Right lobe of liver (tissue), 4 donors: ENCODE data around the gene ACTBL2.

Experiments used
- POLR2A ChIP-seq: fragments of 450-650 bp; IDR thresholded peaks from one replicate; pipeline ENCODE4 v1.6.1; 2017; ENCODE audit warnings: antibody characterized with exemption, mild to moderate bottlenecking
- TF ChIP-seq, protein P1 (sequence below), 4 donors: fragments of 200-600 bp in 3 of 4; fragments of 450-650 bp in 1 of 4; IDR thresholded peaks; one replicate each; pipeline versions ENCODE4 v1.5.1 to v1.8.0; 2016 to 2022; ENCODE audit warnings: antibody characterized with exemption in 4 of 4, mild to moderate bottlenecking in 2 of 4
- donor health status: DM: no; HTN: no; CAD: no.
- donor health status: DM: no; HTN: no; CAD: no.
- donor health status: DM: no; HTN: yes; CAD: no.

DNA sequence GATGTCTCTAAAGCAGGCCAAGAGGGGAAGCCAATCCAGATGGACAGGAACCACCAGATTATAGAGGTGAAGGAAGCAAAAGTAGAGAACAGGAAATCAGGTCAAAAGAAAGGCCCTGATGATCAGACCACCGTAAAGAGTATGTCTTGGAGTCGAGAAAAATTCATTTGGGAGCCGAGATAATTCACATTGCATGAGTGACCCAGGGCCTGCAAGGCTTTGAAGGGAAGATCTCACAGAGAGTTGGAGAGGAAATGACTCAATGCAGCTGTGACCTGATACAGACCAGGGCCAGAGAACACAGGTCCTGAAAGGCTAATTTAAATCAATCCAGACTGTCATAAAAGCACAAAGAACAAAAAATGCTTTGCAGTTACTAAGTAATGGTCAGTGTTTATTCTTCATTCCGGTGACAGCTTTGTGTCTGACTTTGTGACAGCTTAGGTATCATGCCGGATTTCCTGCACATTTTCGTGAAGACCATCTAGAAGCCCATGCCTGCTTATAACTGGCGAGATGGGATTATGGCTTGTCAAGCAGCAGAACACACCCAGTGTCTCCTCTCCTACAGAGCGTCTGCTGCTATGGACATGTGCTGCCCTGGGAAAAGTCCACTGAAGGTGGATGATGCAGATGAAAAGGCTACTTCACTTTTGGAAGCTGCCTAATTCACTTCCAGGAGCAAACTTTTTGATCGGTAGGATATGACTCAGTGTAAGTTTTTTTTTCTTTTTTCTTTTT, 5.8 kb upstream of the ACTBL2 start:
- TF ChIP-seq, protein P1, sequence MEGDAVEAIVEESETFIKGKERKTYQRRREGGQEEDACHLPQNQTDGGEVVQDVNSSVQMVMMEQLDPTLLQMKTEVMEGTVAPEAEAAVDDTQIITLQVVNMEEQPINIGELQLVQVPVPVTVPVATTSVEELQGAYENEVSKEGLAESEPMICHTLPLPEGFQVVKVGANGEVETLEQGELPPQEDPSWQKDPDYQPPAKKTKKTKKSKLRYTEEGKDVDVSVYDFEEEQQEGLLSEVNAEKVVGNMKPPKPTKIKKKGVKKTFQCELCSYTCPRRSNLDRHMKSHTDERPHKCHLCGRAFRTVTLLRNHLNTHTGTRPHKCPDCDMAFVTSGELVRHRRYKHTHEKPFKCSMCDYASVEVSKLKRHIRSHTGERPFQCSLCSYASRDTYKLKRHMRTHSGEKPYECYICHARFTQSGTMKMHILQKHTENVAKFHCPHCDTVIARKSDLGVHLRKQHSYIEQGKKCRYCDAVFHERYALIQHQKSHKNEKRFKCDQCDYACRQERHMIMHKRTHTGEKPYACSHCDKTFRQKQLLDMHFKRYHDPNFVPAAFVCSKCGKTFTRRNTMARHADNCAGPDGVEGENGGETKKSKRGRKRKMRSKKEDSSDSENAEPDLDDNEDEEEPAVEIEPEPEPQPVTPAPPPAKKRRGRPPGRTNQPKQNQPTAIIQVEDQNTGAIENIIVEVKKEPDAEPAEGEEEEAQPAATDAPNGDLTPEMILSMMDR (IDR thresholded peaks at IDR 0.05) = no peak
- no peak for TF ChIP-seq POLR2A
